GM19455 (cell line): ENCODE results near the gene ZNF37A.
A peak's percentile ranks its signal among the peaks of the same experiment; 100 is the strongest.
"Not testable (repeated sequence)": the region's sequence is repeated elsewhere in the genome, so short reads cannot be mapped to it uniquely, and the experiment has no call there.

Experiments
- ATAC-seq: cut with Tn5 transposase; IDR thresholded peaks from one replicate; pipeline ENCODE4 v1.9.1; 2021; ENCODE audit not compliant: unreplicated experiment

Gene ZNF37A

DNA sequence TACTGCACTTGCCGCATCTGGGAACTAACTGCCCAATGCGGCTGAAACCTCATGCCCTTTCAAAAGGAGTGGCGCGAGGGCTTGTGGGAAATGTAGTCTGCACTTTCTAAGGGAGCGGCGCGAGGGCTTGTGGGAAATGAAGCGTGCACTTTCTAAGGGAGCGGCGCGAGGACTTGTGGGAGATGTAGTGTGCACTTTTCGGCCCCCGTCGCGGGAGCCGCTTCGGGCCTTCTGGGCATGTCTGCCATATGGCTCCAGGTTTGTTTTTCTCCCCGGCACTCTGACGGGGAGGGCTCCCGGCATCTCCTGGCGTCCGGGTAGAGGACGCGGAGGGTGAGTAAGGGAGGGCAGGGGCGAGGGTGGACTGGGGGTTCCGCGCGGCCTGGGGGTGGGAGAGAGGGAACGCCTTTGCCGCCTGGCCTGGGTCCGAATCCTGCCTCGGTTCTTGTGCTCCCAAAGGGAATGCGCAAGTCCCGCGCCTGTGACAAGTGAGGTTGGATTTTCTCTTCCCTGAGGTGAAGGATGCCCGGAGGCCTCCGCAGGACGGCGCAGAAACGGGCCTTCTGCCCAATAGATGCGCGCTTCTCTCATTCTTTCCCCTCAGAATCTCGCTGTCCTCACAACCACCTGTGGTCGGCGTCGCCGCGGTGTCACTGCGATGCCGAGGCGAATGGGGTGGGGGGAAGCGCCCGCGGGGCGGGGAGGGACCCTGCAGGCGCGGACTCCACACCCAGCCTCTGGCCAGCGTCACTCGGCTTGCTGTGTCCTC lies at the start of gene ZNF37A:
ZNF37A (plus strand) TSS at position 180 of the 769 bp plus-strand sequence. CDS start 2,281 bp downstream, outside the sequence.
- peak; percentile 98 for ATAC-seq

- ATAC-seq, result no peak
Measured at GRCh38 chr10:38045129-38045528, 49.0 kb upstream of the ZNF37A start.

DNA sequence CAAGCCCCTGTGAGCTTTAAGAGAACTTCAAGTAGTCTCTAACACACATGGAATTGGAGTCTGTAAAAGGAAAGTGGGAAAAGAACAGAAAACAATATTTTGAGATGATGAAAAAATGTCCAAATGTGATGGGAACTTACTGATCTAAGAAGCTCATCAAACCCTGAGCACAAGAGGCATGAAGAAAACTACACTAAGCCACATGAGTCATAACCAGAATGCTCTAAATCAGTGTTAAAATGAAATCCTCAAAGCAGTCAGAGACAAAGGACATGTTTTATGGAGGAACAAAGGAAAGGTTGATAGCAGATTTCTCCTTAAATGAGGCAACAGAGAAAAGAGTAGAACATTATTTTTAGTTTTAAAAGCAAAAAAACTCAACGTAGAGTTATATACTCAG lies 46.5 kb upstream of the ZNF37A start:
- ATAC-seq, result no peak

- ATAC-seq, result no peak
Measured at GRCh38 chr10:38050212-38050611, 43.9 kb upstream of the ZNF37A start.

DNA sequence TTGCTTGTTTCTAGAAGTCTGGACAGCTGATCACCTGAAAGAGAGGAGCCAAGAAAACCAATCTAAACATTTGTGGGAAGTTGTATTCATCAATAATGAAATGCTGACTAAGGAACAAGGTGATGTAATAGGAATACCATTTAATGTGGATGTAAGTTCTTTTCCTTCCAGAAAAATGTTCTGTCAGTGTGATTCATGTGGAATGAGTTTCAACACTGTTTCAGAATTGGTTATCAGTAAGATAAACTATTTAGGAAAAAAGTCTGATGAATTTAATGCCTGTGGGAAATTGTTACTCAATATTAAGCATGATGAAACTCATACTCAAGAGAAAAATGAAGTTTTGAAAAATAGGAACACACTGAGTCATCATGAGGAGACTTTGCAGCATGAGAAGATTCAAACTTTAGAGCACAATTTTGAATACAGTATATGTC lies 39.8 kb upstream of the ZNF37A start:
- no peak for ATAC-seq

- not testable (repeated sequence) for ATAC-seq
Measured at GRCh38 chr10:38055274-38055894, 38.8 kb upstream of the ZNF37A start.

DNA sequence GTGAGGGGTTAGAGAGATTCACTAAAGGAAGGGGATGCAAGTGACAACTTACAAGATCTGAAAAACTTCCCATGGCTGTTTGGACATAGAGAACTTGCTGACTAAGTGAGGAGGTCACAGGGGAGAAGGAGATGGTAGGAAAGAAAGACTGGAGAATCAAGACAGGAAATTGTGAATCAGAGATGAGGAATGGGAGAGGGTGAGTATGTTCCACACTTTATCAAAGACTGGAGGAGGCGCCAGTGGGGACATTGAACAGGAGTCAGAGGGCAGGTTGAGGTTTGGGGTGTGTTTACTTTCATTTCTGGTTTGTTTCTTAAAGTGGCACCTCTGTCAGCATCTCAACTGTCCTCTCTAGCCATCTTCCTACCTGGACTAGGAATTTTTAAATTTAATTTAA lies 24.5 kb upstream of the ZNF37A start:
- ATAC-seq, result not testable (repeated sequence)

DNA sequence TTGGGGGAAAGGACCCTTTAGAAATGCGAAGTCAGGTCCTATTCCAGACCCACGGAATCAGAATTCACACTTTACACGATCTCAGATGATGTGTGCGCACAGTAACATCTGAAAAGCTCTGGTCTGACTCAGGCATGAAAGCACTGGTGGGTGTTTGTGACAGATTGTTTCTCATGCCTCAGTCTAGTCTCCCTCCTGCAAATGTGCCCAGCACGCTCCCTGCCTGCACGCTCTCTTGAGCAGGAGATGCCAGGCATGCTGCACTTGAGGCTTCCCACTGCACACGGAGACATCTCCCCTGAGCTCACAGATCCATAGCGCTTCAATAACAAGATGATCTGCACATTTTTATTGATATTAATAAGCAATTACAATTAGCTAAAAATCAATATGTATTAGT lies 23.6 kb upstream of the ZNF37A start:
- ATAC-seq, result no peak

DNA sequence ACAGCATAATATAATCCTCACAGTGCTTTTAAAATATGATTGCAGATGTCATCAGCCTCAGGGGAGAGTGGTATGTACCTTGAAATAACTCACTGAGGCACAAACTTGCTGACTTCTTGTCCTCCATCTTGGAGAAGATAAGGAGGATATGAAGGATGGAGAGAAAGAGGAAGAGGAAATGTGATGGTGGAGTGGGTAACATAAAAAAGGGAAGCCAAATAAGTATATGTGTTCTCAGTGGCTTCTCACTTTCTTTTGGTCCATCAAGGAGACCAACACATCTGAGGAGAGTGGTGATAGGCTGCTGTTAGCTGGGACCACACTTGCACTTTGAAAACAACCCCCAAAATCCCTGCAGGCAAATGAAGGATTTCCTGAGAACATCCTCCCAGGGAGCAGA lies 21.6 kb upstream of the ZNF37A start:
- no peak for ATAC-seq

DNA sequence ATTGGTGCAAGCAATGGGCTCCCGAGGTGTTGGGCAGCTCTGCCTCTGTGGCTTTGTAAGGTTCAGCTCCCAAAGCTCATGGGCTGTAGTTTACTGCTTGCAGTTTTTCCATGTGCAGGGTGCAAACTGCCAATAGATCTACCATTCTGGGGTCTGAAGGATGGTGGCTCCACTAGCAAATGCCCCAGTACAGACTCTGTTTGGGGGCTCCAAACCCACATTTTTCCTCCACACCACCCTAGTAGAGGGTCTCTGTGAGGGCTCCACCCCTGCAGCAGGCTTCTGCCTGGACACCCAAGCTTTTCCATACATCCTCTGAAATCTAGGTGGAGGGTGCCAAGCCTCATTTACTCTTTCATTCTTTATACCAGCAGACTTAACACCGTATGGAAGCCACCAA lies 17.4 kb upstream of the ZNF37A start:
- ATAC-seq, result no peak

DNA sequence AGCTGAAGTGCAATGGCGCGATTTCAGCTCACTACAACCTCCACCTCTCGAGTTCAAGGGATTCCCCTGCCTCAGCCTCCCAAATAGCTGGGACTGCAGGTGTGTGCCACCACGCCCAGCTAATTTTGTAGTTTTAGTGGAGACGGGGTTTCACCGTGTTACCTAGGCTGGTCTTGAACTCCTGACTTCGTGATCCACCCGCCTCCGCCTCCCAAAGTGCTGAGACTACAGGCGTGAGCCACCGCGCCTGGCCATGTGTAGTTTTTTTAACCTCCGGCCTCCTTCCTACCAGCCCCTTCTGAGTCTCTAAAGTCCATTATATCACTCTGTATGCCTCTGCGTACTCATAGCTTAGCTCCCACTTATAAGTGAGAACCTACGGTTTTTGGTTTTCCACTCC lies 819 bp upstream of the ZNF37A start:
- not testable (repeated sequence) for ATAC-seq

DNA sequence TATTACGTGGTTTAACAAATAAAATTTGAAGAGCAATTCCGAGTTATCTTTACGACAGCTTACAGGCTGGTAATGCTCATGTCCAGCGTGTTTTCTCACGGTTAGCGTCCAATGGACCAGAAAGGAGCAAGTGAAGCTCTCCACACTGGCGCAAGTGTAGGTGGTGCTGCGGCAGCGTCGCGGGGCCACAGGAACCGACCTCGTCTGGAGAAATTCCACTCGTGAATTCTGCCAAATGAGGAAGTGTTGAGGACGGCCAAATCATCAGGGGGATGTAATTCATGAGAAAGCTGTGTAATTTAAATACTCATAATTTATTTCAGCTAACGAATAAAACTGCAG lies 350 bp upstream of the ZNF37A start:
- peak; percentile 36 for ATAC-seq

- ATAC-seq, result peak; percentile 2
Measured at GRCh38 chr10:38094927-38095574, 914 bp downstream of the ZNF37A start.

- ATAC-seq, result no peak
Measured at GRCh38 chr10:38102880-38103279, 8.7 kb downstream of the ZNF37A start.

DNA sequence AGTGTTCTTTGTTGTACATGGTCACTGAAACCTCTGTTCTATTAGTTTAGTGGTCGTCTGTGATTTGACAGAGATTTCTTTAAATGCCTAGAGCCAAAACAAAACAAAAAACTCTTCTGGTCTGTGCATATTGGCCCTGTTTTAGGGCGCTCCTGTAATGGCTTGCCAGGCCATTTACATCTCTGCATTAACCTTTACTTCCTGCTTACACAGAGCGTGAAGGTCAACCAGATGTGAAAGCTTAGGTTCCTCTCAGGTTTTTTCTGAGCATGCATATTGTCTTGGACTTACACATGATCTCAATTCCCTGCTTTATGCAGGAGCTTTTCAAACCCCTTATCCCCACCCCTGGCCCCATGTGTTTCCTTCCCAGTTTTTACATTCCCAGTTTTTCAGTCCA lies 9.6 kb downstream of the ZNF37A start:
- ATAC-seq, result no peak

- no peak for ATAC-seq
Measured at GRCh38 chr10:38112159-38112558, 18.0 kb downstream of the ZNF37A start.

GRCh38 chr10:38118072-38118807 lies 24.1 kb downstream of the ZNF37A start:
- no peak for ATAC-seq

DNA sequence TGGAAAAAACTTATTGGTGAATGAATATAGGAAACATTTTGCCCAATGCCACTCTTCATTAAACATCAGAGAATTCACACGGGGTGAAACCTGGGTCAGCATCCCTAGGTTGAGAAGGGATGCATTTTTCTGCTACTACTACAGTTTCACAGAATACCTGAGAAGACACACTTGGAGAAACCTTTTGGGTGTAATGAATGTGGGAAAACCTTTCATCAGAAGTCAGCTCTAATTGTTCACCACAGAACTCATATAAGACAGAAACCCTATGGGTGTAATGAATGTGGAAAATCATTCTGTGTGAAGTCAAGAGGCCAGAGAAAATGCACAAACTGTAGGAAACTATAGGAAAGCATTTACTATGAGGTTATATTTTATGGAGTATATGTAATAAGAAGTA lies 24.9 kb downstream of the ZNF37A start:
- ATAC-seq, result no peak

- no peak for ATAC-seq
Measured at GRCh38 chr10:38127812-38128211, 33.7 kb downstream of the ZNF37A start.

GRCh38 chr10:38143587-38143986 lies 49.5 kb downstream of the ZNF37A start:
- ATAC-seq, result no peak

DNA sequence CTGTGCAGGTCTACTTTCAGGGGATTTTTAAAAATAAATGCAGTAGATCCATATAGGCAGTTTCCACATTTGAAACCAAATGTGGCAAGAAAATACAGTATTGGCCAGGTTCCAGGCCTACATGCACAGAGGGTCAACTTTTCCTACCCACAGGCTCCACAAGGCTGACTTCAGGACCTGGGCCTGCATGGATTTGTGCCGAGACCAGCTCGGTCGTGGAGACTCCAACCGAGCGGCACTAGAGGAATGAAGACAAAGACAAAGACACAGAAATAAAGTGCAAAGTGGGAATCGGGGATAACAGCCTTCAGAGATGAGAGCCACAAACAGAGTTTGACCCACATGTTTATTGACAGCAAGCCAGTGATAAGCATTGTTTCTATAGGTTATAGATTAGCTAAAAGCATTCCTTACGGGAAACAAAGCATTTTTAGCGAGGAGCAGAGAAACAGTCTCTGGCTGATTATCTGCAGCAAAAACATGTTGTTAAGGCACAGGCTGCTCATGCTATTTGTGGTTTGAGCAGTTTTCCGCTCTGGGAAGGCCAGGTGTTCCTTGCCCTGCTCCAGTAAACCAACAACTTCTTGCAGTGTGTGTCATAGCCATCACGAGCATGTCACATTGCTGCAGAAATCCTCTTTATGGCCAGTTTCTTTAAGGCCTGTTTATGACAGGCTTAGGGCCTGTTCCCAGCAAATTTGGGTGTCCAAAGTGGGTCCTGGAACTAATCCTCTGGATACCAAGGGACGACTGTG lies 52.6 kb downstream of the ZNF37A start:
- no peak for ATAC-seq
